K562 (cell line): ENCODE data around the gene GANAB. TPM values are rescaled to one million over a fixed set of nuclear protein-coding genes. Genes with fewer than 3 reads are reported as not detected.
A peak's percentile ranks its signal among the peaks of the same experiment; 100 is the strongest.

Experiments used
- BRF1 ChIP-seq: IDR thresholded peaks from 3 replicates; pipeline ENCODE4 v1.6.1; 2011; ENCODE audit warnings: borderline replicate concordance, mild to moderate bottlenecking; ENCODE audit not compliant: insufficient read length; ENCODE audit errors: extremely low read depth
- CHD1 ChIP-seq: fragments of 200-600 bp; sonication (generic); IDR thresholded peaks from one replicate; pipeline ENCODE4 v1.6.1; 2012; ENCODE audit warnings: mild to moderate bottlenecking, moderate library complexity, low read length, inconsistent platforms
- PHB ChIP-seq: fragments of 250-450 bp; sonication (Bioruptor Pico); IDR thresholded peaks from 2 replicates; pipeline ENCODE4 v1.5.0; 2021
- POLR2AphosphoS5 ChIP-seq: IDR thresholded peaks from 2 replicates; pipeline ENCODE4 v1.6.1; 2011; ENCODE audit warnings: mild to moderate bottlenecking, low read depth, low read length, moderate library complexity; ENCODE audit not compliant: control insufficient read depth, insufficient read depth
- RBM17 ChIP-seq: fragments of 200-400 bp; formaldehyde crosslinking; IDR thresholded peaks from 2 replicates; pipeline ENCODE4 v1.6.1; 2017; ENCODE audit warnings: low read depth, mild to moderate bottlenecking, low read length, borderline replicate concordance
- SIX5 ChIP-seq, 2 experiments: IDR thresholded peaks; 2 replicates each; pipeline ENCODE4 v1.6.1; 2011; ENCODE audit warnings: low read length in 2 of 2, borderline replicate concordance in 1 of 2, low read depth in 1 of 2, mild to moderate bottlenecking in 1 of 2, moderate library complexity in 1 of 2; ENCODE audit not compliant: insufficient read depth in 1 of 2
- SLC30A9 ChIP-seq: fragments of 250-450 bp; sonication (Bioruptor Pico); IDR thresholded peaks from 2 replicates; pipeline ENCODE4 v1.8.0; 2022; ENCODE audit warnings: mild to moderate bottlenecking, moderate library complexity
- SMAD4 ChIP-seq: fragments of 250-450 bp; sonication (Bioruptor Pico); conservative IDR thresholded peaks from 2 replicates; pipeline ENCODE4 v1.8.0; 2021; ENCODE audit warnings: inconsistent platforms, mild to moderate bottlenecking, moderate library complexity
- SNIP1 ChIP-seq: fragments of 450-650 bp; IDR thresholded peaks from 2 replicates; pipeline ENCODE4 v1.7.1; 2017; ENCODE audit warnings: low read depth, mild to moderate bottlenecking
- SRSF9 ChIP-seq: fragments of 200-400 bp; formaldehyde crosslinking; IDR thresholded peaks from 2 replicates; pipeline ENCODE4 v1.6.1; 2017; ENCODE audit warnings: low read depth, low read length, borderline replicate concordance
- polyA plus RNA-seq, 8 experiments: library from polyadenylated mRNA; depleted of rRNA in 4 of 8; stranded (reverse) in 5 of 8; unstranded in 3 of 8; fragments of >200 nt; fragmentation: Nextera tagmentation in 2 of 8; fragmentation: Illumina TruSeq in 1 of 8; extraction: Ambion mirVana in 2 of 8; extraction: Trizol in 1 of 8; gene quantifications; 2 replicates each; pipeline versions ENCODE4 v1.2.1 to v1.2.3, GENCODE V29; 2011 to 2014; ENCODE audit warnings: inconsistent platforms in 1 of 8, missing spikeins in 1 of 8
- total RNA-seq, 7 experiments: library from RNA; depleted of rRNA in 6 of 7; stranded (reverse); fragments of >200 nt in 6 of 7; fragmentation: Illumina TruSeq in 2 of 7; extraction: Trizol in 2 of 7; gene quantifications; 2 replicates each; pipeline versions ENCODE4 v1.2.1 to v1.2.3, GENCODE V29; 2011 to 2021; ENCODE audit warnings: low replicate concordance in 1 of 7
- TF ChIP-seq, protein P1 (sequence below): fragments of 200-600 bp; sonication (generic); IDR thresholded peaks from one replicate; pipeline ENCODE4 v1.6.1; 2012; ENCODE audit warnings: mild to moderate bottlenecking, low read depth, low read length, inconsistent platforms
- TF ChIP-seq, protein P2 (sequence below): sonication (generic); formaldehyde crosslinking; IDR thresholded peaks from 2 replicates; pipeline ENCODE4 v1.8.0; 2022; ENCODE audit warnings: mild to moderate bottlenecking, missing genetic modification reagents
- TF ChIP-seq, protein P3 (sequence below), 2 experiments: fragments of 450-650 bp in 1 of 2; sonication (generic) in 1 of 2; formaldehyde crosslinking; conservative IDR thresholded peaks; 2 replicates each; pipeline versions ENCODE4 v1.4.0 to v1.8.1; 2020 to 2022; ENCODE audit warnings: mild to moderate bottlenecking in 1 of 2, missing genetic modification reagents in 1 of 2

Gene GANAB
- total and polyA plus RNA-seq, 9 of the 15 experiments (the other 6 are each of a cell fraction or from before 2014, with no cell fraction given) = 6.5 to 284 (median 161) TPM

DNA sequence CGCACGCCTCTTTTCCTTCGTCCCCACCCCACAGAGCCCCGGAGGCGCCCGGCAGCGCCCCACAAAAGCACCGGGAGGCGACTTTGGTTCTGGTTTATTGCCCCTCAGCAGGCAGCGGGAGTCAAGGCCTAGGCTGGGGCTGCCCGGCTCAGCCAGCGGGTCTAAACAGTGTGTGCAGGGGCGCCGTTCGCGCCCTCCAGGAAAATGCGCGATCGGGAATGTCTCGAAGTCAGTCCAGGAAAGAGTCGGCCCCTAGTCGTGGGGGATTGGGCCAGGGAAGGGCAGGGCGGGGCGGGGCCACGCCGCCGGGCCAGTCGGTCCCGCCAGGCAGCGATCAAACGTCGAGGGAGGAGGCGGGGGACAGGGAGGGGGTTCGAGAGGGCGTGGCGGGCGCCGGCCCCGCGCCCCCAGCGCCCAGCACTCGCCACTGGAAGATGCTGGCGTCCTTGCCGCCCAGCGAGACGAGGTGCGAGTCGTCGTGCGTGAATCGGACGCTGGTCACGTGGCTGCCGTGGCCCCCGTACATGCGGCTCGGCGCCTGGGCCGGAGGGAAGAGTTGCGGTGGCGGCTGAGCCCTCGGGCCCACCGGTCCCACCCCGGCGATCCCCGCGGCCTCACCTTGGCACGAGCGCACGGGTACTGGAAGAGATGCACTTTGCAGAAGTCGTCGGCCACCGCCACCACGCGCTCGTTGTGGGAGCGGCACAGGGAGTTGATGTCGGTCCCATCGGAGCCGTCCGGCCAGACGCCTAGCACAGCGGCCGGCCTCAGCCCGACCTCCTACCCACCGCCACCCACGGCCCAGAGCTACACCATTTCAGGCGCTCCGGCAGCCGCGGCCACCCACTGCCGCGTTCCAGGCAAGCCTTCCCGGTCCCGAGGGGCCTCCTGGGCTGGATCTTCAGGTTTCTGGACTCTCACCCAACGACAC is 44.0 kb downstream of the GANAB start (continued):
- TF ChIP-seq, protein P1, sequence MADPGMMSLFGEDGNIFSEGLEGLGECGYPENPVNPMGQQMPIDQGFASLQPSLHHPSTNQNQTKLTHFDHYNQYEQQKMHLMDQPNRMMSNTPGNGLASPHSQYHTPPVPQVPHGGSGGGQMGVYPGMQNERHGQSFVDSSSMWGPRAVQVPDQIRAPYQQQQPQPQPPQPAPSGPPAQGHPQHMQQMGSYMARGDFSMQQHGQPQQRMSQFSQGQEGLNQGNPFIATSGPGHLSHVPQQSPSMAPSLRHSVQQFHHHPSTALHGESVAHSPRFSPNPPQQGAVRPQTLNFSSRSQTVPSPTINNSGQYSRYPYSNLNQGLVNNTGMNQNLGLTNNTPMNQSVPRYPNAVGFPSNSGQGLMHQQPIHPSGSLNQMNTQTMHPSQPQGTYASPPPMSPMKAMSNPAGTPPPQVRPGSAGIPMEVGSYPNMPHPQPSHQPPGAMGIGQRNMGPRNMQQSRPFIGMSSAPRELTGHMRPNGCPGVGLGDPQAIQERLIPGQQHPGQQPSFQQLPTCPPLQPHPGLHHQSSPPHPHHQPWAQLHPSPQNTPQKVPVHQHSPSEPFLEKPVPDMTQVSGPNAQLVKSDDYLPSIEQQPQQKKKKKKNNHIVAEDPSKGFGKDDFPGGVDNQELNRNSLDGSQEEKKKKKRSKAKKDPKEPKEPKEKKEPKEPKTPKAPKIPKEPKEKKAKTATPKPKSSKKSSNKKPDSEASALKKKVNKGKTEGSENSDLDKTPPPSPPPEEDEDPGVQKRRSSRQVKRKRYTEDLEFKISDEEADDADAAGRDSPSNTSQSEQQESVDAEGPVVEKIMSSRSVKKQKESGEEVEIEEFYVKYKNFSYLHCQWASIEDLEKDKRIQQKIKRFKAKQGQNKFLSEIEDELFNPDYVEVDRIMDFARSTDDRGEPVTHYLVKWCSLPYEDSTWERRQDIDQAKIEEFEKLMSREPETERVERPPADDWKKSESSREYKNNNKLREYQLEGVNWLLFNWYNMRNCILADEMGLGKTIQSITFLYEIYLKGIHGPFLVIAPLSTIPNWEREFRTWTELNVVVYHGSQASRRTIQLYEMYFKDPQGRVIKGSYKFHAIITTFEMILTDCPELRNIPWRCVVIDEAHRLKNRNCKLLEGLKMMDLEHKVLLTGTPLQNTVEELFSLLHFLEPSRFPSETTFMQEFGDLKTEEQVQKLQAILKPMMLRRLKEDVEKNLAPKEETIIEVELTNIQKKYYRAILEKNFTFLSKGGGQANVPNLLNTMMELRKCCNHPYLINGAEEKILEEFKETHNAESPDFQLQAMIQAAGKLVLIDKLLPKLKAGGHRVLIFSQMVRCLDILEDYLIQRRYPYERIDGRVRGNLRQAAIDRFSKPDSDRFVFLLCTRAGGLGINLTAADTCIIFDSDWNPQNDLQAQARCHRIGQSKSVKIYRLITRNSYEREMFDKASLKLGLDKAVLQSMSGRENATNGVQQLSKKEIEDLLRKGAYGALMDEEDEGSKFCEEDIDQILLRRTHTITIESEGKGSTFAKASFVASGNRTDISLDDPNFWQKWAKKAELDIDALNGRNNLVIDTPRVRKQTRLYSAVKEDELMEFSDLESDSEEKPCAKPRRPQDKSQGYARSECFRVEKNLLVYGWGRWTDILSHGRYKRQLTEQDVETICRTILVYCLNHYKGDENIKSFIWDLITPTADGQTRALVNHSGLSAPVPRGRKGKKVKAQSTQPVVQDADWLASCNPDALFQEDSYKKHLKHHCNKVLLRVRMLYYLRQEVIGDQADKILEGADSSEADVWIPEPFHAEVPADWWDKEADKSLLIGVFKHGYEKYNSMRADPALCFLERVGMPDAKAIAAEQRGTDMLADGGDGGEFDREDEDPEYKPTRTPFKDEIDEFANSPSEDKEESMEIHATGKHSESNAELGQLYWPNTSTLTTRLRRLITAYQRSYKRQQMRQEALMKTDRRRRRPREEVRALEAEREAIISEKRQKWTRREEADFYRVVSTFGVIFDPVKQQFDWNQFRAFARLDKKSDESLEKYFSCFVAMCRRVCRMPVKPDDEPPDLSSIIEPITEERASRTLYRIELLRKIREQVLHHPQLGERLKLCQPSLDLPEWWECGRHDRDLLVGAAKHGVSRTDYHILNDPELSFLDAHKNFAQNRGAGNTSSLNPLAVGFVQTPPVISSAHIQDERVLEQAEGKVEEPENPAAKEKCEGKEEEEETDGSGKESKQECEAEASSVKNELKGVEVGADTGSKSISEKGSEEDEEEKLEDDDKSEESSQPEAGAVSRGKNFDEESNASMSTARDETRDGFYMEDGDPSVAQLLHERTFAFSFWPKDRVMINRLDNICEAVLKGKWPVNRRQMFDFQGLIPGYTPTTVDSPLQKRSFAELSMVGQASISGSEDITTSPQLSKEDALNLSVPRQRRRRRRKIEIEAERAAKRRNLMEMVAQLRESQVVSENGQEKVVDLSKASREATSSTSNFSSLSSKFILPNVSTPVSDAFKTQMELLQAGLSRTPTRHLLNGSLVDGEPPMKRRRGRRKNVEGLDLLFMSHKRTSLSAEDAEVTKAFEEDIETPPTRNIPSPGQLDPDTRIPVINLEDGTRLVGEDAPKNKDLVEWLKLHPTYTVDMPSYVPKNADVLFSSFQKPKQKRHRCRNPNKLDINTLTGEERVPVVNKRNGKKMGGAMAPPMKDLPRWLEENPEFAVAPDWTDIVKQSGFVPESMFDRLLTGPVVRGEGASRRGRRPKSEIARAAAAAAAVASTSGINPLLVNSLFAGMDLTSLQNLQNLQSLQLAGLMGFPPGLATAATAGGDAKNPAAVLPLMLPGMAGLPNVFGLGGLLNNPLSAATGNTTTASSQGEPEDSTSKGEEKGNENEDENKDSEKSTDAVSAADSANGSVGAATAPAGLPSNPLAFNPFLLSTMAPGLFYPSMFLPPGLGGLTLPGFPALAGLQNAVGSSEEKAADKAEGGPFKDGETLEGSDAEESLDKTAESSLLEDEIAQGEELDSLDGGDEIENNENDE = no peak
- TF ChIP-seq, protein P2, sequence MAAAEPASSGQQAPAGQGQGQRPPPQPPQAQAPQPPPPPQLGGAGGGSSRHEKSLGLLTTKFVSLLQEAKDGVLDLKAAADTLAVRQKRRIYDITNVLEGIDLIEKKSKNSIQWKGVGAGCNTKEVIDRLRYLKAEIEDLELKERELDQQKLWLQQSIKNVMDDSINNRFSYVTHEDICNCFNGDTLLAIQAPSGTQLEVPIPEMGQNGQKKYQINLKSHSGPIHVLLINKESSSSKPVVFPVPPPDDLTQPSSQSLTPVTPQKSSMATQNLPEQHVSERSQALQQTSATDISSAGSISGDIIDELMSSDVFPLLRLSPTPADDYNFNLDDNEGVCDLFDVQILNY = 0 out of 2 replicates have a peak, but pooled peaks have one; percentile 61
- TF ChIP-seq SIX5 (IDR thresholded peaks at IDR 0.05; ENCODE audit: borderline replicate concordance in 1 of 2, insufficient read depth in 1 of 2, low read depth in 1 of 2, low read length in 2 of 2) (no peak), SLC30A9 (CRISPR knock-in tag) (no peak), SRSF9 (no peak), CHD1 (no peak), RBM17 (no peak), SMAD4 (peak; percentile 31), PHB (CRISPR knock-in tag) (no peak), SNIP1 (no peak), POLR2AphosphoS5 (no peak; the same call in 1 of the 2 replicates), BRF1 (no peak)
- TF ChIP-seq, protein P3, sequence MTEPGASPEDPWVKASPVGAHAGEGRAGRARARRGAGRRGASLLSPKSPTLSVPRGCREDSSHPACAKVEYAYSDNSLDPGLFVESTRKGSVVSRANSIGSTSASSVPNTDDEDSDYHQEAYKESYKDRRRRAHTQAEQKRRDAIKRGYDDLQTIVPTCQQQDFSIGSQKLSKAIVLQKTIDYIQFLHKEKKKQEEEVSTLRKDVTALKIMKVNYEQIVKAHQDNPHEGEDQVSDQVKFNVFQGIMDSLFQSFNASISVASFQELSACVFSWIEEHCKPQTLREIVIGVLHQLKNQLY (CRISPR knock-in tag; conservative IDR thresholded peaks at IDR 0.05) = no peak
